HG03097 (cell line): Measurements from ENCODE around the gene CEP41.
"Not testable (repeated sequence)": the region's sequence is repeated elsewhere in the genome, so short reads cannot be mapped to it uniquely, and the experiment has no call there.

Experiments used
- ATAC-seq: cut with Tn5 transposase; IDR thresholded peaks from one replicate; pipeline ENCODE4 v1.9.1; 2021; ENCODE audit not compliant: unreplicated experiment, low FRiP score

CEP41 gene

DNA sequence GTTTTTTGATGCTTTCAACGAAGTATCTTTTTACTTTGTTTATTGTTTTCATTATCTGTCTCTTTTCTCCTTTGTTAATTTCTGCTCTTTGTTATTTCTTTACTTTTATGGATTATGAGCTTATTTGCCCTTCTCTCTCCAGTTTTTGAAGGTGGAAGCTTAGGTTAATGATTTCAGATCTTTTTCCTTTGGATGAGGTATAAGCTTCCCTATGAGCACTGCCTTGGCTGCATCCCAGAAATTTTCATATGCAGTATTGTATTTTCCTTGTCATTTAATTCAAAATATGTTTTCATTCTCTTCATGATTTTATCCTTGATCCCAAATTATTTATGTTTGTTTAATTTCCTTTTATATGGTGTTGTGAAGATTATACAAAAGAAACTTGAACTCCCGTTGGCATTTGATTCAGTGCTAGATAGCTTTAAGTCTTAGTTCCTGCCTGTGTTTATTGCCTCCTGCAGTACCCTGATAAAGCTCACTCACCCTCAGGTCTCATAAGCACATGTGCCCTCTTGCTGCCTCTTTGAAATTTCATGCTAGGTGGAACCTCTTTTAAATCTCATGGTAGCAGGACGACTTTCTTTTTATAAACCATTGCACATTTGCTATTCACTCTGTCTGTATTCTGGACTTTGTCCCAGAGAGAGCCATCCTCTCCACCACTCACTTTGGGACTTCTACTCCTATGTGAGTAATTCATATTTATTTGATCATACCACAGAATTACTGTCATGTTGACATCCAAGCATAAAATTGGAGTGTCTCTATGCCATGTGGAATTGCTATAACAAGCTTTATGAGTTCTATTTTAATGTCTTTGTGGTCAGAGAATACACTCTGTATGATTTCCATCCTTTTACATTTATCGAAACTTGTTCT, 23.0 kb upstream of the CEP41 start:
- ATAC-seq: no peak

DNA sequence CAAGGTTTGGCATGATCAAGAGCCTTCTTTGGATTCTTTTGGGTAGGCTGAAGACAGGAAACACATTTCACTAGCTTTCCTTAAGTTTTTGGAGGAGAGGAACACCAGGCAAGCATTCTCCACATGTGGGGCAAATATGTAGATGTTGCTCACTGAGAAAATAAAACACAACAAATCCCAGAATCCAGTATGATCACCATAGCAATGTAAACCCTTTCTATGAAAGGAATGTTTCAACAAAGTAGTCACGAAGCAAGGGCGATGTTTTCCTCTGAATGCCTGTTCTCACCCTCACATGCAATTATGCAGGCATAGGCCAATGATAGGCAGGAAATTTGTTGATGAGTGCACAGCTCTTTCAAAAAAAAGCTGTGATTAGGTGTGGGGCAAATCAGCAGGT, 20.5 kb upstream of the CEP41 start:
- ATAC-seq: no peak

DNA sequence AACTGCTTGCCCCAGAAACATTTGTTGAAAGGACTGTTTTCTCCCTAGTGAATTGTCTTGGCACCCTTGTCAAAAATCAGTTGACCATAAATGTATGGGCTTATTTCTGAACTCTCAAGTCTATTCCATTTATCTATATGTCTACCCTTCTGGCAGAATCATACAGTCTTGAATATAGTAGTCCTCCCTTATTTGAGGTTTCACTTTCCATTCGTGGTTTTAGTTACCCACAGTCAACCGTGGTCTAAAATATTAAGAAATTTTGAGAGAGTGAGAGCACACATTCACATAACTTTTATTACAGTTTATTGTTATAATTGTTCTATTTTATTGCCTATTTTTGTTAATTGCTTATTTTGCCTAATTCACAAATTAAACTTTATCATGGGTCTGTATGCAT, 17.4 kb upstream of the CEP41 start:
- no peak for ATAC-seq

DNA sequence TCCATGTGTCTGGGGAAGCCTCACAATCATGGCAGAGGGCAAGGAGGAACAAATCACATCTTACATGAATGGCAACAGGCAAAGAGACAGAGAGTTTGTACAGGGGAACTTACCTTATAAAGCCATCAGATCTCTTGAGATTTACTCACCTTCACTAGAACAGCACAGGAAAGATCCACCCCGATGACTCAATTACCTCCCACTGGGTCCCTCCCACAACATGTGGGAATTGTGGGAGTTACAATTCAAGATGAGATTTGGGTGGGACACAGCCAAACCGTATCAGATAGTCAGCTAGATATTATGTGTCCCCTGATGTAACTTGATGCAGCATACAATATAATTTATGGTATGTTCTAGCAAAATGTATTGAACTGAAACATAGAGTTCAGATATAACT, 14.1 kb upstream of the CEP41 start:
- no peak for ATAC-seq

DNA sequence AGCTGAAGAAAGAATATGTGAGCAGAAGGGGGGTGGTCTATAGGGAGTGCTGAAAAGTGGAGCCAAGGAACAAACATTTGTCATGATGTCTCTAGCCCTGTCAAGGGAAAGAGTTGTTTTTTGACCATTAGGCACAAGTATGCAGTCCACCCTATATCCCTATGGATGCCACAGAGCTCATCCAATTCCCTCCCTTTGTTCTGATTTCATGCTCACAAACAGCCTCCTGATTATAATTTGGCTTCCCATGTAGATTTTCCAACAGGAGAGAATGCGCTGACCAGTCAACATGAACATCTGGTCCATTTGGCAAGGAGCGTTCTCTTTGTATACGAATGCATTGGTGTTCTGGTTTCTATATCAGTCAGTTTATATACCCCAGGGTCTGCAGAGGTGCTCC, 12.1 kb upstream of the CEP41 start:
- no peak for ATAC-seq

DNA sequence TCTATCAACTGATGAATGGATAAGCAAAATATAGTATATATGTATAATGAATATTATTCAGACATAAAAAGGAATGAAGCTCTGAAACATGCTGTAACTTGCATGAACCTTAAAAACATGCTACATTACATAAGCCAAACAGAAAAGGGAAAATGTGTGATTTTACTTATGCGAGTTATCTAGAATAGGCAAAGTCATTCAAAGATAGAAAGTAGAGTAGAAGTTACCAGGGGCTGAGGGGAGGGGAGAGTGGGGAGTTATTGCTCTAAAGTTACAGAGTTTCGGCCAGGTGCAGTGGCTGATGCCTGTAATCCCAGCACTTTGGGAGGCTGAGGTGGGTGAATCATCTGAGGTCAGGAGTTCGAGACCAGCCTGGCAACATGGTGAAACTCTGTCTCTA, 10.5 kb upstream of the CEP41 start:
- ATAC-seq: not testable (repeated sequence)

DNA sequence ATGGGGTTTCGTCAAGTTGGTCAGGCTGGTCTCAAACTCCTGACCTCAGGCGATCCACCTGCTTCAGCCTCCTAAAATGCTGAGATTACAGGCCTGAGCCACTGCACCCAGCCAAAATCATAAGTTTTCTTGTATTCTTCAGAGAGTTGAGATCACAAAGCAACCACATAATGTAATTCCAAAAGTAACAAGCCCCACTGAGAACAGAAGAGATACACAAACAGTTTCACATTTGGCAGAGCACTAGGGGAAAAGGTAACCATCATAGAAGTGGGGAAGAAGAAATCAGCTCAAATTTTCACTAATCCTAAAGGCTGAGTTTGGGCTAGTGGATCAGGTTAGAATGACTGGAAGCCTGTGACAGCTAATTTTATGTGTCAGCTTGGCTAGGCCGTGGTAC, 5.4 kb upstream of the CEP41 start:
- no peak for ATAC-seq

DNA sequence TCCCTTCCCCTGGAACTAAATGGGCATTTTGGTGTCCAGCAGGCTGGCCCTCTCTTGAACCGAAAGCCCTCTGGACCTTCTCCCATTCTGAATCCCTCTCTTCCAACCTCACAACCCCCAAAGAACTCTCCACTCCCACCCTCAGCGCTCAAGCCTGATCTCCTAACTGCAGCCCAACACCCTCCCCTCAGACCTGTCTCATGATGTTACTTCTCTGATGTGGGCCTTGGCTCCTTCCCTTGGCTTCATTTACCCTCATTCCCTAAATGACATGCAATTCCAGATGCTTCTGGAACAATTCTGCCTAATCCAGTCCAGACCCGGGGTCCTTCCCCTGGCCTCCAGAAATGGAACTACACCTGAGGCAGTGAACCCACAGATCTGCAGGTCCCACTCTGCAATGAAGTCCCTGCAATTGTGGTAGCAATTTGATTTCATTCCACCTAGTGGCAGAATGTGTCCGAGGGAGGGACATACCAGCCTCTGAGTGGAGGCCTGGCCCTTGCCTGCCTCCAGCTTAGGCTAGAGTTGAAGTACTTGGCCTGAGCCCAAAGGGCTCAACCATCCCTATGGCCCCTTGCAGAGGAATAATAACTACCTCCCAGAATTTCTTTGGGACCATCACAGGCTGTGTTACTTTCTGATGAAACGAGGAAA, 4.1 kb upstream of the CEP41 start:
- ATAC-seq: no peak

DNA sequence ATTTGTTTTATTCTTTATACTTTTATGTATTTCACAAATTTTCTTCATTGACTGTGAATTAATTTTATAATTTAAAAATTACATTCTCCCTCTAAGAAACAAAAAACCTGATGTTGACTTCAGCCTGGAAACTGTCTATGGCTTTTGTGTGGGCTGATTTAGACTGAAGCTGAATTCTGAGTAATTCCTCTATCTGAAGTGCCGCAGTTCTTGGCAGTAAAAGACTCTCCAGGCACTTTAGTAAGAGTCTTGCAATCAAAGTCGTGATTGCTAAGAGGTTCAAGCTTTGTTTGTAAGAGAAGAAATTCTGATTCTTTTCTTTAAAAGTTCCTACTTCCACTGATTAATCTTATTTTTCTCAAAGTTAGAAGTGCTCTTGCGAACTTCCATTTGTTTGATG, 3.4 kb upstream of the CEP41 start:
- ATAC-seq: no peak

DNA sequence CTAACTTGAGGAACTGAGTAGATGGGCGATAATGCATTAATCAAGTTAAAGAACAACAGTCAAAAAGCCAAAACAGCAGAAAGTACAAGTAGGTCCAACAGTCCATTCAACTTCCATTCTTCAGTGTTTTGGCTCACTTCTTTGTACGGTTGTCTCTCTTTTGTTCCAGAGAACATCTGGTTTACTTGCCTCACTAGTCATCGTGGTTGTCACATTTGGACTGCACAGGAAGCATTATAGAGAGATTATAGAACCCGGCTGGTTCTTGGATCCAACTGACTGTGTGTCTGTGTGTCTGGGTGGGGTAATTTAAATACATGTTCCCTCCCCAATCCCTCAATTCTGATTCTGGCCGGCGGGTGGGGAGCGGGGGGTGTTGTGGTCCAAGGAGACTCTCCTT, 1.8 kb upstream of the CEP41 start:
- no peak for ATAC-seq

DNA sequence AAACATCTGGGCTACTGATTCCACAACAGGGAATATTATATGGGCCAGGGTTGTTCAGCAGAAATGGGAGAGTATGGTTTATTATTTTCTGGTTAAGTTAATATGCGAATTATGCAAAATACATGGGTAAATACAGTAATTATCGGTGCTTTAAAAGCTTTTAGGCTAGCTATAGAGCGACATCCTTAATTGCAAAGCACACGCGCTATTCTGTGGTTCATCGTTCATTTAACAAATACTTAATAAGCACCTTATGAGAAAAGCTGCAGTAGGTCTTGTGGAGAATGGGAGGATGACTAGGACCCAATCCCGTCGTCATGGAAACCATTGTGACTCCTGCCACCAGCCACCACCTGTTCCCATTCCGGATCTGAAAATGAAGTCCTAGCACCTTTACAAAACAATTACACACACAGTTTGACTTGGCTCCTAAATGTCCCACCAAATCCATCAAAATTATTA, 623 bp upstream of the CEP41 start:
- no peak for ATAC-seq

DNA sequence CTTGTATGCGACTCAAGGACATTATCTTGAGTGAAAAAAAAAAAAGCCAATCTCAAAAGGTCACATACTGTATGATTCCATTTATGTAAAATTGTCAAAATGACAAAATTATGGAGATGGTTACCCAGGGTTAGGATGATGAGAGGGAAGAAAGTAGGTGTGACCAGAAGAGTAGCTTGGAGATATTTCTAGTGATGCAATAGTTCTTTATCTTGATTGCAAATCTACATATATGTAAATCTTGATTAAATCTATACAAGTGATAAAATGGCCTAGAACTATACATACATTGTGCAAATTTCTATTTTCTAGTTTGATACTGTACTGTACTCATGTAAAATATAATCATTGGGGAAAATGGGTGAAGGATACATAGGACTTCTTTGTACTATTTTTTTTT, 4.6 kb downstream of the CEP41 start:
- ATAC-seq: no peak

DNA sequence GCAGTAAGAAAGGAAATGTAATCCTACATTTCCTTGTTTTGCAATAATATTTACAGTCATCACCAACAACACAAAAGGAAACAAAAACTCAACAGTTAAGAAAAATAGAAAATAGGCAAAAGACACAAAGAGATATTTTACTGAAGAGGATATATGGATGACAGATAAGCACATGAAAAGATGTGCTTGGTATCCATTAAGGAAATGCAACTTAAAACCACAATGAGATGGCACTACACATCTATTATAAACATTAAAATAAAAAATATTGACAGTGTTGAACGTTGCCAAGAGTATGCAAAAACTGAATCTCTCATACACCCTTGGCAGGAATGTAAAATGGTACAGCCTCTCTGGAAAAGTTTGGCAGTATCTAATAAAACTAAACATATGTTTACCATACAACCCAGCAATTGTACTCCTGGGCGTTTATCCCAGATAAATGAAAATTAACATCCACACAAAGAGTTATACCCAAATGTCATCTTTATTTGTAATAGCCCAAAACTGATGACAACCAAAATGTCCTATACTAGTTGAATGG, 5.4 kb downstream of the CEP41 start:
- ATAC-seq: no peak

DNA sequence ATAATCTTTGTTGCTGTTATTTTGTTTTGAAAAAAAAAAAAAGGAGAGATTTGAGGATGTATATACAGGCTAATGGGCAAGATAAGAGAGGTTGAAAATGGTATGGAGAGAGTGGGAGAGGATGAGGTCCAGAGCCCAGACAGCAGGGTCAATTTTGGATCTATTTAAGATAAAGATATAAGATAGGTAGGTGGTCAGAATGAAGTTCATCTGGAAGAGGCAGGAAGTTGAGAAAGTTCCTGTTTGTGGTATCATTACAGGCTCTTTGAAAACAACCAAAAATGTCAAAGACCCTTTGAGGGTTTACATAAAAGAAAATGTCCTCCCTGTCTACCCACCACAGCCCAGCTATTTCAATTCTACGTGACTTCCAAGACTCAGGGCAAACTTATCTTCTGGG, 7.5 kb downstream of the CEP41 start:
- no peak for ATAC-seq

DNA sequence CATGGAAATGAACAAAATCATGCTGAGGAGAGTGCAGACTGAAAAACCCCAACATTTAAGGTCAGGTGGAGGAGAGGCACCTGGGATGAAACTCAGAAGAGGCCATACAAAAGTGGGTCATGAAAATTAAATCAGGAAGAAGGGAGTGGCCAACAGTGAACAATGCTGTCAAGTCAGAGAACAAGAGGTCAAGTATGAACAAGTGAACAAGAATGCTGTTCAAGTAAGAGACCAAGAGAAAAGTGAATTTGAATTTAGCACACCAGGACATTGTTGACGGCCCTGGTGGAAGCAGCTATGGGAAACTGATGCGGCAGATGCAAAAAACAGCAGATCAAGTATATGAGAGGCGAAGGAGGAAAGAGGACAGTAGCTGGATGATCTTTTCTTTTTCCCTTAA, 7.9 kb downstream of the CEP41 start:
- no peak for ATAC-seq

DNA sequence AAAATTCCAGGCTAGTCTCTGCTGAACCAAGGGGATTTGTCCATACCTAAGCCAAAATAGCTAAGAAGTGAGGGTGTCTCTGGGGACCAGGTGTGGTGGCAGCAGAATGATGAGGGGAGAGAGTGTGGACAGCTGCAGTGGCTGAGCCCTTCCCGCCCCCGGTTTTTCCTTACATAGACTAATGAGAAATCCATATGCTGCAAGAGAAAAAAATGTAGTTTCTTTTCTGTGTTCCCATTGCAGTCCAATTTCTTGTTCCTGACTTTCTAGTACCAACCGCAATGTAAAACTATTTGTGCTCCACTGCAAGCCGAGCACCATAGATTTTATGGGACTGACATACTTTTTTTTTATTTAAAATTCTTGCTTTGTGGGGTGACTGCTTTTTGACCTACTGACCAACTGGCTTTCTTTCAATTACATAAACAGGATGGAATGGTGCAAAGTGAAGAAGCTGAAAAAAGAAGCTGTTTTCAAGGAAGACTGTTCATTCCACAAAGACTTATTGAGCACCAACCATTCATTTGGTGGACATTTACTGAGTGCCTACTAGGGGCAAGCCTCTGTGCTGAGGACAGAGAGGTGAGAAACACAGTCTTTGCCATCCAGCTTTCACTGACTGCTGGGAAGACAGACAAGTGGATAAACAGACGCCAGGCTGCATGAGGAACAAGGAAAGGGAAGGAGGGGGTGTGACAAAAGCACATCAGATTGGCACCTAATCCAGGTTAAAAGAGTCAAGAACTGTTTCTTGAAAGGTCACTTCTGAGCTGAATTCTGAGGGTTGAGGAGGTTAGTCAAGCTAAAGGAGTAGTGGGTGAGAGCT, 9.8 kb downstream of the CEP41 start:
- no peak for ATAC-seq

DNA sequence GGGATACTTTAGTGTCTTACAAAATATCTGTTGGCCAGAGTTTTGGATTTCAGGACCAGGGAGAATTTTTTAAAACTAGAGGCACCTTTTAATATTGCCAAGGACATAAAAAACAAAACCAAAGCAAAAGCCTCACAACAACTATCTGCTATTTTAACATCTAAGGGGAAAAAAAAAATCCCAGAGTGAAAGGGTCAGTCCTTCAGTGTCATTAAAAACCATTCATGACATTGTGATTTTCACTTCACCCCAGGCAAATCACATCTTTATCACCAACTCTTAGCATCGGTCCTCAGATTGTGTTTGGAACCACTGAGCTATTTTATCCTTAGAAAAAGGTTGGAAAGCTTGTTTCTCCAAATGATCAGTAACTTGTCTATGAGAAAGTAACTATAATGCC, 10.7 kb downstream of the CEP41 start:
- ATAC-seq: no peak

DNA sequence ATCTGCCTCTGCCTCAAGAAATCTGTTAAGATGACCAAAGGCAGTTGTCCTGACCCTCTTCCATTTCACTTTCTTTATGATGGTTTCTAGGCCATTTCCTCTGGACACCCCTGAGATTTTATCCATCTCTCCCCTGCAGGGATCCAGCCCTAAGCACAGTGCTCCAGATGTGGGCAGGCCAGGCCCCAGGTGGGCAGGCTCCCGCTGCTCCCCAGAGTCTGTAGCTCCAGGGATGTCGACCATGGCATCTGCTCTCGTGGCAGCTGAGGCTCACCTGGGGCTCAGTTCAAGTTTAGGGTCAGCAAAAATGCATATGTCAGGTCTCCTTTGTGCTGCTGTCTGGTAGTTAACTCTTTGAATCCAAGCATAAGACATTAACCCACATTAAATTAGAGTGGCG, 11.8 kb downstream of the CEP41 start:
- no peak for ATAC-seq

DNA sequence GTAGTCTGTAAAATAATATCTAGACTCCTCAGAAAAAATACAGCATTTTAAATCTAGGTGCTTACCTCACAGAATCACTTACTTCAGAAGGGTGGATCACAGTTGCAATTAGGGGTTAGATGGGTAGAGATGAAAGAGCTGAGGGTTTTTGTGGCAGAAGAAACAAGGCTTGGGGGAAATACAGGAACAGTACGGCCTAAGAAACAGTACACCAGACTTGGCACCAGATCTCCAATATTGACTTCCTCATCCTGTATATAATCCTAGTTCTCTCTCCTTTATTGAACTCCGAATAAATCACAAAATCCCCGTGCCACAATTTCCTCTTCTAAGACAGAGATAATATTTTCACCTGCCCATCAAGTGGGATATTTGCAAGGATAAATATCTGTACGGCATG, 14.3 kb downstream of the CEP41 start:
- ATAC-seq: no peak

DNA sequence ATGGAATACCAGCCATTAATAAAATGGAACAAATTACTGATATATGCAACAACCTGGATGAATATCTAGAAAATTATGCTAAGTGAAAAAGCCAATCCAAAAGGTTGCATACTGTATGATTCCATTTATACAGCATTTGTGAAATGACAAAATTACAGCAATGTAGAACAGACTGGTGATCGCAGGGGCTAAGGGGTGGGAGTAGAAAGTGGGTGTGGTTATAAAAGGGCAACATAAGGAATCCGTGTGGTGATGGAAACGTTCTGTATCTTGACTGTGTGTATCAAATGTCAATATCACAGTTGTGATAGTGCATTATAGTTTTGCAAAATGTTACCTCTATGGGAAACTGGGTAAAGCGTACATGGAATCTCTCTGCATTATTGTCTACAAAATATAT, 15.0 kb downstream of the CEP41 start:
- ATAC-seq: no peak

DNA sequence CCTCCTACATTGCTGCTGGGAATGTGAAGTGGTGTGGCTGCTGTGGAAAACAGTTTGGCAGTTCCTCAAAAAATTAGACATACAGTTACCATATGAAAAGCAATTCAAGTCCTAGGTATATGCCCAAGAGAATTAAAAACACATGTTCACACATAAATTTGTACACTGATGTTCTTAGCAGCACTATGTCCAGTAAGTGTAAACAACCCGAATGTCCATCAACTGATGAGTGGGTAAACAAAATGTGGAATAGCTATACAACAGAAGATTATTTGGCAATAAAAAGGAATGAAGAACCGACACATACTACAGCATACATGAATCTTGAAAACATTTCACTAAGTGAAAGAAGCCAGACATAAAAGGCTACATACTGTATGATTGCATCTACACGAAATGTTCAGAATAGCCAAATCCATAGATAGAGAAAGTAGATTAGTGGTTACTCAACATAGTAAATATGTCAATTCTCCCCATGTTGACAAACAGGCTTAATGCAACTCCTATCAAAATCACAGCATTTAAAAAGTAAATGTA, 17.2 kb downstream of the CEP41 start:
- no peak for ATAC-seq
